Mesothelial cell of epicardium (in vitro differentiated cells): ENCODE data around the gene TMC3. TPM values are rescaled to one million over a fixed set of nuclear protein-coding genes. Genes with fewer than 3 reads are reported as not detected.

Experiments
- DNase-seq, 2 experiments: peaks; one replicate each; pipeline ENCODE4 v3.0.0; 2021; ENCODE audit warnings: low spot score in 2 of 2; ENCODE audit not compliant: unreplicated experiment in 2 of 2
- H3K27ac Mint-ChIP-seq: 2 replicates; pipeline ENCODE4 v1.8.0; 2021; ENCODE audit warnings: mixed read lengths
- H3K27me3 Mint-ChIP-seq: 2 replicates; pipeline ENCODE4 v1.8.0; 2021; ENCODE audit warnings: low read depth, mixed read lengths
- H3K36me3 Mint-ChIP-seq: 2 replicates; pipeline ENCODE4 v1.8.0; 2021; ENCODE audit warnings: mixed read lengths
- H3K4me1 Mint-ChIP-seq: 2 replicates; pipeline ENCODE4 v1.8.0; 2021; ENCODE audit warnings: mixed read lengths
- H3K4me3 Mint-ChIP-seq: 2 replicates; pipeline ENCODE4 v1.8.0; 2021; ENCODE audit warnings: mild to moderate bottlenecking, moderate library complexity, mixed read lengths
- H3K9me3 Mint-ChIP-seq: 2 replicates; pipeline ENCODE4 v1.8.0; 2021; ENCODE audit warnings: mixed read lengths
- CTCF ChIP-seq: fragments of 200-600 bp; sonication (generic); IDR thresholded peaks from one replicate; pipeline ENCODE4 v1.5.0; 2021; ENCODE audit warnings: antibody characterized with exemption; ENCODE audit not compliant: unreplicated experiment
- total RNA-seq: library from RNA; stranded (reverse); gene quantifications from 3 replicates; pipeline ENCODE4 v1.2.1, GENCODE V29; 2021

The TMC3 gene
- total RNA-seq, 1 donor from 2014 or later: 0.04 TPM

GRCh38 chr15:81299630-81300273, 74.3 kb downstream of the TMC3 start:
- Mint-ChIP-seq H3K4me3 (no peak overlapping the region), H3K27me3 (peaks cover 21% of the 10 kb centered on the region), H3K36me3 (no peaks in the 10 kb centered on the region), H3K4me1 (peaks cover 18% of the 10 kb centered on the region), H3K27ac (no peak overlapping the region), H3K9me3 (no peaks in the 10 kb centered on the region)
- no peak for TF ChIP-seq CTCF
- DNase-seq: no peak

GRCh38 chr15:81299156-81299555, 74.9 kb downstream of the TMC3 start:
- peaks cover 21% of the 10 kb centered on the region for H3K27me3 Mint-ChIP-seq
- no peak for TF ChIP-seq CTCF

GRCh38 chr15:81298611-81299010, 75.4 kb downstream of the TMC3 start:
- TF ChIP-seq CTCF: no peak
- Mint-ChIP-seq H3K9me3 (no peaks in the 10 kb centered on the region), H3K27ac (no peak overlapping the region)

More at GRCh38 chr15:81299156-81299555, 74.9 kb downstream of the TMC3 start:
- Mint-ChIP-seq H3K4me3 (no peak overlapping the region), H3K9me3 (no peaks in the 10 kb centered on the region), H3K4me1 (peaks cover 13% of the 10 kb centered on the region), H3K27ac (no peak overlapping the region), H3K36me3 (no peaks in the 10 kb centered on the region)
- DNase-seq: no peak

GRCh38 chr15:81297603-81298575, 76.1 kb downstream of the TMC3 start:
- Mint-ChIP-seq H3K27me3 (peaks cover 24% of the 10 kb centered on the region), H3K27ac (no peak overlapping the region), H3K4me3 (no peak overlapping the region), H3K9me3 (no peaks in the 10 kb centered on the region), H3K4me1 (peaks cover 6% of the 10 kb centered on the region), H3K36me3 (no peaks in the 10 kb centered on the region)
- TF ChIP-seq CTCF: no peak
- no peak for DNase-seq

More at GRCh38 chr15:81298611-81299010, 75.4 kb downstream of the TMC3 start:
- H3K27me3 Mint-ChIP-seq: peaks cover 24% of the 10 kb centered on the region
- H3K4me3 Mint-ChIP-seq: no peak overlapping the region
- no peaks in the 10 kb centered on the region for H3K36me3 Mint-ChIP-seq
- no peak for DNase-seq
- H3K4me1 Mint-ChIP-seq: peaks cover 12% of the 10 kb centered on the region

- Mint-ChIP-seq H3K9me3 (no peaks in the 10 kb centered on the region), H3K4me1 (peaks cover 6% of the 10 kb centered on the region), H3K27ac (no peak overlapping the region), H3K4me3 (no peak overlapping the region), H3K36me3 (no peaks in the 10 kb centered on the region), H3K27me3 (peaks cover 24% of the 10 kb centered on the region)
- DNase-seq: no peak
- TF ChIP-seq CTCF: no peak
Observed at GRCh38 chr15:81297147-81297572, 76.9 kb downstream of the TMC3 start.
